ENCODE data around the gene WDR82. TPM values are rescaled to one million over a fixed set of nuclear protein-coding genes. Genes with fewer than 3 reads are reported as not detected.

Gene WDR82
- total RNA-seq, 1 donor from 2014 or later, result 96.8 TPM

- peak overlapping the region; percentile 93 for H3K27ac Mint-ChIP-seq
These were observed 40.2 kb downstream of the WDR82 start for GRCh38 chr3:52238193-52238760.

DNA sequence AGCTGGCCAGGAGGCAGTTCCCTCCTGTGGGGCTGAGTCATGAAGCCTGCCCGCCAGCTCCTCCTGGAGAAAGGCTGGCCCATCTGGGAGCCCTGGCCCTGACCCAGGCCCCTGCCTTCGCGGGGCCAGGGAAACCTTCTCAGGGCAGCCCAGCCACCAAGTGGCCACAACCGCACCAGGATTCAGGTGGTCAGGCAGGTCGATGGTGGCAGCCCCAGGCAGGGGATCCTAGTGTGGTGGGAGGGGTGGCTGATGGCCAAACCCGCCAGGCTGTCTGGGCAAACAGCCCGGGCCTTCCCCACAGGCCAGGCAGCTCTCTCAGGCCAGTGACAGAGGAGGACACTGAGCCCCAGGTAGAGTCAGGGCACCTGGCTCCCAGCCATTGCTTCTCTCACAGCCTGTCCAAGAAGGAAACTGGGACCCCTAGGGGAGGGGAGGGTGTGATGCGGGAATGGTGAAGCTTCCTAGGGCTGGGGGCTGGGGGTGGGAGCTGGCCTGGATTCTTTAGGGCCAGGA is 40.7 kb downstream of the WDR82 start:
- no peak for DNase-seq (ENCODE audit: extremely low spot score, unreplicated experiment)
- Mint-ChIP-seq H3K9me3 (no peaks in the 10 kb centered on the region), H3K27ac (no peak overlapping the region)

More at GRCh38 chr3:52238193-52238760, 40.2 kb downstream of the WDR82 start:
- DNase-seq (ENCODE audit: extremely low spot score, unreplicated experiment), result no peak
- Mint-ChIP-seq H3K27me3 (no peaks in the 10 kb centered on the region), H3K4me3 (peak overlapping the region; percentile 98), H3K36me3 (no peaks in the 10 kb centered on the region), H3K9me3 (no peaks in the 10 kb centered on the region), H3K4me1 (ENCODE audit: unreplicated experiment) (peaks cover 18% of the 10 kb centered on the region)
- TF ChIP-seq CTCF (conservative IDR thresholded peaks at IDR 0.05), result no peak

GRCh38 chr3:52237006-52237656 is 41.3 kb downstream of the WDR82 start:
- H3K4me3 Mint-ChIP-seq, result peak overlapping the region; percentile 68
- H3K4me1 Mint-ChIP-seq (ENCODE audit: unreplicated experiment), result peaks cover 18% of the 10 kb centered on the region
- H3K9me3 Mint-ChIP-seq, result no peaks in the 10 kb centered on the region
- no peaks in the 10 kb centered on the region for H3K36me3 Mint-ChIP-seq
- TF ChIP-seq CTCF (conservative IDR thresholded peaks at IDR 0.05), result no peak
- no peaks in the 10 kb centered on the region for H3K27me3 Mint-ChIP-seq
- H3K27ac Mint-ChIP-seq, result no peak overlapping the region
- no peak for DNase-seq (ENCODE audit: extremely low spot score, unreplicated experiment)

More for the DNA sequence above, 40.7 kb downstream of the WDR82 start:
- Mint-ChIP-seq H3K4me1 (ENCODE audit: unreplicated experiment) (peaks cover 18% of the 10 kb centered on the region), H3K4me3 (peak overlapping the region; percentile 98), H3K36me3 (no peaks in the 10 kb centered on the region), H3K27me3 (no peaks in the 10 kb centered on the region)
- TF ChIP-seq CTCF (conservative IDR thresholded peaks at IDR 0.05), result no peak

GRCh38 chr3:52236424-52236886 is 42.0 kb downstream of the WDR82 start:
- H3K27ac Mint-ChIP-seq, result no peak overlapping the region

More at GRCh38 chr3:52236424-52236886, 42.0 kb downstream of the WDR82 start:
- peaks cover 18% of the 10 kb centered on the region for H3K4me1 Mint-ChIP-seq (ENCODE audit: unreplicated experiment)
- H3K4me3 Mint-ChIP-seq, result peak overlapping the region; percentile 14
- TF ChIP-seq CTCF (conservative IDR thresholded peaks at IDR 0.05), result no peak
- no peaks in the 10 kb centered on the region for H3K36me3 Mint-ChIP-seq
- H3K9me3 Mint-ChIP-seq, result no peaks in the 10 kb centered on the region
- H3K27me3 Mint-ChIP-seq, result no peaks in the 10 kb centered on the region
- DNase-seq (ENCODE audit: extremely low spot score, unreplicated experiment), result no peak

Measured in type B pancreatic cell (in vitro differentiated cells).